GM12878 (cell line): ENCODE data around the gene NELFB. TPM values are rescaled to one million over a fixed set of nuclear protein-coding genes. Genes with fewer than 3 reads are reported as not detected.

Experiments
- ATAC-seq: fragments of 200-7000 bp; cut with Tn5 transposase; 3 replicates; pipeline ENCODE4 v1.9.1; 2020; ENCODE audit warnings: mild to moderate bottlenecking, moderate library complexity
- BruUV-seq: library from RNA; stranded (reverse); fragments of 400-500 nt; replicated peaks from 2 replicates; lab custom pipeline; 2021; lab: Mats Ljungman, UMichigan
- CTCF ChIA-PET: fragments of 300-600 bp; sonication (Branson Sonifier 250); formaldehyde crosslinking; extraction: SDS; loops from one replicate; lab custom pipeline; 2021; ENCODE audit warnings: inconsistent platforms; lab: Yijun Ruan, JAX
- POLR2A ChIA-PET: fragments of 350-600 bp; formaldehyde crosslinking; extraction: SDS; loops from one replicate; lab custom pipeline; 2021; ENCODE audit warnings: inconsistent platforms; lab: Charles Lee
- RAD21 ChIA-PET: fragments of 300-600 bp; sonication (Branson Sonifier 250); formaldehyde crosslinking; loops from one replicate; lab custom pipeline; 2023; ENCODE audit warnings: antibody characterized with exemption; ENCODE audit not compliant: unreplicated experiment; lab: Charles Lee
- SMC1A ChIA-PET: fragments of 300-600 bp; sonication (Branson Sonifier 250); formaldehyde crosslinking; loops from one replicate; lab custom pipeline; 2023; ENCODE audit not compliant: unreplicated experiment, uncharacterized antibody; lab: Charles Lee
- DNase-seq: peaks from one replicate; pipeline ENCODE4 v3.0.0-alpha.2; 2011; ENCODE audit warnings: low read depth, low spot score
- FAIRE-seq: peaks from 3 replicates; lab custom pipeline; 2011; peaks lifted over from hg19 to GRCh38; lab: Jason Lieb, UNC
- H2AFZ ChIP-seq: 2 replicates; pipeline ENCODE4 v1.6.0; 2011; ENCODE audit warnings: low read depth, low read length, control low read depth; ENCODE audit not compliant: control insufficient read depth
- H3K27ac ChIP-seq: 2 replicates; pipeline ENCODE4 v1.5.1; 2011; ENCODE audit warnings: control low read depth; ENCODE audit not compliant: control insufficient read depth, insufficient read depth
- H3K27me3 ChIP-seq, 2 experiments: replicated peaks in 1 of 2; 2 replicates each; pipeline versions ENCODE4 v1.6.0 to v1.6.1; 2011; ENCODE audit warnings: low read length in 1 of 2; ENCODE audit not compliant: control insufficient read depth in 2 of 2, insufficient read depth in 2 of 2
- H3K36me3 ChIP-seq, 2 experiments: 2 replicates each; pipeline ENCODE4 v1.5.1; 2011; ENCODE audit warnings: low read length in 1 of 2; ENCODE audit not compliant: control insufficient read depth in 2 of 2, insufficient read depth in 2 of 2
- H3K4me1 ChIP-seq: 2 replicates; pipeline ENCODE4 v1.6.1; 2011; ENCODE audit warnings: mild to moderate bottlenecking, low read length, moderate library complexity, mixed read lengths; ENCODE audit not compliant: control insufficient read depth, insufficient read depth
- H3K4me2 ChIP-seq: 2 replicates; pipeline ENCODE4 v1.6.0; 2011; ENCODE audit warnings: control low read depth; ENCODE audit not compliant: control insufficient read depth, insufficient read depth
- H3K4me3 ChIP-seq: fragments of 200-600 bp; sonication (generic); 2 replicates; pipeline ENCODE4 v1.5.1; 2016
- H3K79me2 ChIP-seq: 2 replicates; pipeline ENCODE4 v1.6.0; 2011; ENCODE audit warnings: low read length; ENCODE audit not compliant: control insufficient read depth, insufficient read depth
- H3K9ac ChIP-seq: 2 replicates; pipeline ENCODE4 v1.8.0; 2011; ENCODE audit warnings: low read length, control low read depth, mixed read lengths; ENCODE audit not compliant: control insufficient read depth, insufficient read depth
- H3K9me3 ChIP-seq: replicated peaks from 3 replicates; pipeline ENCODE4 v1.5.1; 2011; ENCODE audit warnings: mild to moderate bottlenecking, low read length; ENCODE audit not compliant: control insufficient read depth, insufficient read depth
- H4K20me1 ChIP-seq: 2 replicates; pipeline ENCODE4 v1.6.0; 2011; ENCODE audit not compliant: control insufficient read depth, insufficient read depth
- CTCF ChIP-seq, 3 experiments: IDR thresholded peaks in 2 of 3; conservative IDR thresholded peaks in 1 of 3; 2 replicates each; pipeline ENCODE4 v1.5.1; 2011; ENCODE audit warnings: low read depth in 3 of 3, low read length in 3 of 3, mild to moderate bottlenecking in 3 of 3, control low read depth in 2 of 3, moderate library complexity in 2 of 3, inconsistent platforms in 1 of 3, mixed read lengths in 1 of 3; ENCODE audit not compliant: control insufficient read depth in 2 of 3, insufficient read depth in 1 of 3; ENCODE audit errors: extremely low read depth in 1 of 3
- DPF2 ChIP-seq: fragments of 450-650 bp; IDR thresholded peaks from 2 replicates; pipeline ENCODE4 v1.6.1; 2017; ENCODE audit warnings: mild to moderate bottlenecking
- GATAD2B ChIP-seq: fragments of 450-650 bp; conservative IDR thresholded peaks from 2 replicates; pipeline ENCODE4 v1.6.1; 2017; ENCODE audit warnings: low read depth, mild to moderate bottlenecking, moderate library complexity
- HDAC6 ChIP-seq: fragments of 200-600 bp; sonication (generic); IDR thresholded peaks from one replicate; pipeline ENCODE4 v1.8.0; 2017; ENCODE audit warnings: antibody characterized with exemption; ENCODE audit not compliant: unreplicated experiment
- IKZF1 ChIP-seq: fragments of 450-650 bp; conservative IDR thresholded peaks from 2 replicates; pipeline ENCODE4 v1.6.1; 2017; ENCODE audit warnings: antibody characterized with exemption, mild to moderate bottlenecking
- MYC ChIP-seq: IDR thresholded peaks from 2 replicates; pipeline ENCODE4 v1.6.1; 2011; ENCODE audit warnings: mild to moderate bottlenecking, low read length, moderate library complexity, inconsistent platforms; ENCODE audit not compliant: insufficient read depth, insufficient replicate concordance, insufficient read length, severe bottlenecking
- NKRF ChIP-seq: fragments of 450-650 bp; conservative IDR thresholded peaks from 2 replicates; pipeline ENCODE4 v1.6.1; 2017; ENCODE audit warnings: mild to moderate bottlenecking, moderate library complexity
- NR2F1 ChIP-seq: fragments of 450-650 bp; conservative IDR thresholded peaks from 2 replicates; pipeline ENCODE4 v1.6.1; 2017; ENCODE audit warnings: mild to moderate bottlenecking
- POLR2A ChIP-seq: IDR thresholded peaks from 2 replicates; pipeline ENCODE4 v1.6.1; 2011; ENCODE audit warnings: low read depth, mild to moderate bottlenecking, low read length
- RB1 ChIP-seq: fragments of 450-650 bp; formaldehyde crosslinking; IDR thresholded peaks from 2 replicates; pipeline ENCODE4 v1.6.1; 2017; ENCODE audit warnings: mild to moderate bottlenecking, borderline replicate concordance
- RFX5 ChIP-seq: IDR thresholded peaks from 2 replicates; pipeline ENCODE4 v1.6.1; 2011; ENCODE audit warnings: low read depth, low read length, improper control_type of control experiment
- SMARCA5 ChIP-seq: fragments of 450-650 bp; IDR thresholded peaks from 2 replicates; pipeline ENCODE4 v1.6.1; 2017; ENCODE audit warnings: mild to moderate bottlenecking
- USF1 ChIP-seq: IDR thresholded peaks from 2 replicates; pipeline ENCODE4 v1.6.1; 2011; ENCODE audit warnings: borderline replicate concordance, low read depth, mild to moderate bottlenecking, moderate library complexity, mixed read lengths, low read length; ENCODE audit not compliant: insufficient read depth; ENCODE audit errors: extremely low read length
- WGBS: methylation state at CpG from one replicate; pipeline ENCODE4 v1.1.6; 2016; ENCODE audit warnings: low lambda C conversion rate; ENCODE audit not compliant: insufficient replicate concordance, insufficient coverage; ENCODE audit errors: missing lambda C conversion rate; 5-methylcytosine and 5-hydroxymethylcytosine counted together
- in situ Hi-C: fragments of 300-500 bp; cut with MboI; formaldehyde crosslinking; loops from 9 replicates; pipeline ENCODE4 v1.14.3; 2018; ENCODE audit warnings: mixed read lengths
- intact Hi-C: fragments of 100-400 bp; cut with micrococcal nuclease; formaldehyde crosslinking; loops from one replicate; pipeline ENCODE4 v1.14.2; 2022; ENCODE audit not compliant: unreplicated experiment
- polyA plus RNA-seq, 11 experiments: library from polyadenylated mRNA; depleted of rRNA in 4 of 11; unstranded in 6 of 11; stranded (reverse) in 5 of 11; fragments of >200 nt; fragmentation: Nextera tagmentation in 4 of 11; fragmentation: Illumina TruSeq in 1 of 11; extraction: Ambion mirVana in 4 of 11; extraction: Trizol in 1 of 11; gene quantifications; 1 replicate in 1 of 11; 2 replicates in 10 of 11; pipeline versions ENCODE4 v1.2.1 to v1.2.3, GENCODE V29; 2011 to 2016; ENCODE audit warnings: inconsistent platforms in 2 of 11, missing spikeins in 2 of 11, low read depth in 1 of 11
- total RNA-seq, 4 experiments: library from RNA; depleted of rRNA in 3 of 4; stranded (reverse); fragments of >200 nt in 3 of 4; fragmentation: Illumina TruSeq in 1 of 4; extraction: Trizol in 1 of 4; gene quantifications; 2 replicates each; pipeline versions ENCODE4 v1.2.1 to v1.2.3, GENCODE V29; 2013 to 2021

Gene NELFB
- total and polyA plus RNA-seq, 10 of the 15 experiments (the other 5 are each of a cell fraction or from before 2014, with no cell fraction given): 0.19 to 63.4 (median 30.9) TPM

- no peak overlapping the region for H3K27ac ChIP-seq
- no peaks in the 10 kb centered on the region; the same call in 1 of the 2 replicates for H3K79me2 ChIP-seq
- ChIA-PET SMC1A (interaction anchor here (0.6 to 1.5 kb wide), 5 partner anchors 17 to 141 kb away, joined by 3 to 6 read pairs (median 3); no protein-coding TSS in a partner anchor), POLR2A (interaction anchor here (0.6 to 2.2 kb wide), 11 partner anchors 15 to 672 kb away, joined by 3 to 19 read pairs (median 4); partner anchors contain the start of genes ARRDC1, EXD3, NOXA1 and TUBB4B), CTCF (interaction anchor here (0.6 to 2.2 kb wide), 11 partner anchors 9 to 339 kb away, joined by 3 to 17 read pairs (median 4); partner anchors contain the start of genes EXD3, NOXA1, NSMF and TOR4A), RAD21 (interaction anchor here (0.7 to 2.1 kb wide), 11 partner anchors 14 to 234 kb away, joined by 3 to 20 read pairs (median 3); partner anchors contain the start of gene TUBB4B)
- H3K27me3 ChIP-seq: no peaks in the 10 kb centered on the region; a peak in 1 of 4 replicates
- intact Hi-C loops: loop anchor here (5.0 kb wide), 1 partner anchor 121 kb away; the partner anchor contains the start of genes EXD3 and NOXA1
- peak overlapping the region; percentile 60 for H3K9ac ChIP-seq
- peaks cover 35% of the 10 kb centered on the region for H3K4me1 ChIP-seq
- peak overlapping the region; percentile 70 for H3K4me3 ChIP-seq
- H4K20me1 ChIP-seq: no peaks in the 10 kb centered on the region
- FAIRE-seq: no peak
- no peaks in the 10 kb centered on the region for H3K9me3 ChIP-seq
- H3K4me2 ChIP-seq: peak overlapping the region; percentile 77
- in situ Hi-C loops: no loop called here
- 0 out of 3 replicates have a peak, but pooled peaks have one; percentile 5 for ATAC-seq
- no peak for DNase-seq
- peak overlapping the region; percentile 65 for H2AFZ ChIP-seq
- H3K36me3 ChIP-seq: no peaks in the 10 kb centered on the region
- BruUV-seq: no TSS peak
- 6% methylated on average over 100 of the region's 115 CpGs for WGBS
- 0 out of 2 replicates have a peak, but pooled peaks have one; percentile 50 for TF ChIP-seq NKRF
- no peak for TF ChIP-seq USF1
- TF ChIP-seq IKZF1: peak; percentile 80
- peak; percentile 3; the same call in 1 of the 2 replicates for TF ChIP-seq POLR2A
- no peak for TF ChIP-seq MYC
- TF ChIP-seq HDAC6: peak; percentile 74
- peak; percentile 32; the same call in 1 of the 2 replicates for TF ChIP-seq NR2F1
- peak; percentile 71; the same call in 1 of the 2 replicates for TF ChIP-seq RB1
- TF ChIP-seq CTCF (IDR thresholded peaks at IDR 0.05 in 2 of 3, conservative IDR thresholded peaks at IDR 0.05 in 1 of 3; ENCODE audit: control insufficient read depth in 2 of 3, extremely low read depth in 1 of 3, insufficient read depth in 1 of 3, low read depth in 3 of 3, low read length in 3 of 3): peak in 2 of 3 experiments; percentile 15 to 21; a peak in 2 of 6 replicates
- peak; percentile 50; the same call in 1 of the 2 replicates for TF ChIP-seq SMARCA5
- TF ChIP-seq DPF2: 0 out of 2 replicates have a peak, but pooled peaks have one; percentile 12
- TF ChIP-seq GATAD2B: peak; percentile 87
- TF ChIP-seq RFX5: no peak
These were observed 46.2 kb downstream of the NELFB start for GRCh38 chr9:137301081-137301947.
